ENCODE data around the gene C11orf91. TPM values are rescaled to one million over a fixed set of nuclear protein-coding genes. Genes with fewer than 3 reads are reported as not detected.
"Not testable (repeated sequence)": the region's sequence is repeated elsewhere in the genome, so short reads cannot be mapped to it uniquely, and the experiment has no call there.

C11orf91 gene
- total RNA-seq, 1 donor from 2014 or later, result not detected

DNA sequence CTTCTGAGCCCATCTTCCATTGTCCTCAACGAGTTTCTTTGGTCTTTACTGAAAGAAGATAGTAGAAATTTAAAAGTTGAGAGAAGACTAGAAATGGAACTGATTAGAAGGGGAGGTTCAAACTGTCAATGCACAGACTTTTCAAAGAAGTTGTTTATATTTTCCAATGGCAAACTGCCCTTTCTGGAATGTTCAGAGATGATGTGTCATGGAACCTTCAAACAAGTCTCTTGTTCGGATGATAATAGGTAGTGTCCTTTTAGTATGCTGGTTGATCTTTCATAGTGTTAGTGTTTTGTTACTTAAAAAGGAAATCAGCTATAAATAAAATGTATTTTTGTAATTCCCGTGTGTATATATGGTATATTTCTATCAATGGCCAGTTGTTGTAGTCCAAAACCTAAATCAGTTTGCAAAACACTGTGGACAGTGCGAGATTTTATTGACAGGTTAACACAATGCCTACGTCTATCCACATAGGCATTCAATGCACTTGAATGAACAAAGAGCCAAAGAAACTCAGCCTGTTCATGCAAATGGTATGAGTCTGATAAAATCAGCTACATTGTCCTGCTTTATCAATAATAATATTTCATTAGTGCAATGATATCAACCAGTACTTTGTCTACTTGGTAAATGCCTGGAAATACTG, 30.9 kb downstream of the C11orf91 start:
- no peak for DNase-seq

DNA sequence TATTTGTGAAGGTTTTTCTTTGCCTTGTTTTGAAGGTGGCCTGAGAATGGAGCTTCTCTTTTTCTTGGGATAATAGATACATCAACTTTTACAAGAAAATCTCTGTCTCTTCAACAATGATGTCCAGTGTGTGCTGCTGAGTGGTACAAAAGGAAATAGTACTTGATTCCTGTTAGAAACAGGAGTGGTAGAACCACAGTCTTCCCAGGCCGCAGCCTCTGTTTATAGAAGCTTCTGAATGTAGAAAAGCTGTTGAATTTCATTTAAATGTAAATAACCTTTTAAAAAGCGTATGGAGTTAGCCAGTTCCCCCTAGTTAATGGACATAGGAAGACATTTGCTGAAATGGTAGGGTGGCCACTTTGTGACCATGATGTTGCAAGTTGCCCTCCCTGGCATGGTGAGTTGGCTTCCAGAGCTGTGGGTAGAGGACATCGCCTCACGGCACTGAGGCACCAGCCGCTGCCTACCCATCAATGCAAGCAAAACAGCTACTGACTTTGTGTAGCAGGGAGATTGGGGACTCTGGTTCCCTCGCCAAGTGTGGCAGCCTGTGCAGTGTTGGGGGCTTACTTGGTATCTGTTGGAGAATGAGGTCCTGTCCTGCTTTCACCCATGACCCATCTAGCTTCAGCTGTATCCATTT, 31.6 kb downstream of the C11orf91 start:
- DNase-seq, result no peak

DNA sequence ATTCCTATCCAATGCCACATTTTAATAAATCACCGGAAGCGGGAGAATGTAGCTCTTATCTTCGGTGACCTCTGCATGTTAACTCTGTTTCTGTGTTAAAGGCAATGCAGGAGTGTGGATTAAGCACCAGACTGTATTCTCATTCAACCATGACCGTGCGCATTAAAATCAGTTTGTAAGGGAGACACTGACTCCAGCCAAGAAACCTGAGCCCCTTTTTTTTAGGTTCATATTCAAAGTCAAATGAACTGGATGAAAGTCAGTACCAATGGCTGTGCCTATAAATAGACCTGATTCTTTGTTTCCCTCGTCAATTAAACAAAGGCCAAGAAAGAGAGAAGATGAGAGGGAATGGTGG, 32.2 kb downstream of the C11orf91 start:
- peak; percentile 46 for DNase-seq

DNA sequence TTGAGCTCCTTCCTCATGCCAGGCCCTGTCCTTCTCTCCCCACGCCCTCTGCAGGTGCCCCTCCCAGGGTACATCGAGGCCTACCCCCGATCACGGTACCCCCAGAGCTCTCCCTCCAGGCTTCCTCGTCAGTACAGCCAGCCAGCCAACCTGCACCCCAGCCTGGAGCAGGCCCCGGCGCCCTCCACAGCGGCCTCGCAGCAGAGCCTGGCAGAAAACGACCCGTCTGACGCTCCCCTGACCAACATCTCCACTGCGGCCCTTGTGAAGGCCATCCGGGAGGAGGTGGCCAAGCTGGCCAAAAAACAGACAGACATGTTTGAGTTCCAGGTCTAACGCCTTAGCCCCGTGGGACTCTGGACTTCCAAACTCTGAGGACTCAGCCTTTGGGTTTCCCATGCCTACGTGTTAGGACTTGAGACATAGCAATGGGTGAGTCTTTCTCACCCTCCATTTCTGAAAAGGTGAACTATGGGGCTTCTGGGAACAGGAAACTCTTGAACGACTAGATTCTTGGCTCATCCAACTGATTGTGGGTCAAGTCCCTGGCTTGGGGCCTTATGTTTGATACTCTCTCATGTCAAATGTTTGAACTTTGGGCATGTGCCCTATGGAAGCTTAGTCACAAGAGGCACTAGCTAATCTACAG, 32.7 kb downstream of the C11orf91 start:
- no peak for DNase-seq

DNA sequence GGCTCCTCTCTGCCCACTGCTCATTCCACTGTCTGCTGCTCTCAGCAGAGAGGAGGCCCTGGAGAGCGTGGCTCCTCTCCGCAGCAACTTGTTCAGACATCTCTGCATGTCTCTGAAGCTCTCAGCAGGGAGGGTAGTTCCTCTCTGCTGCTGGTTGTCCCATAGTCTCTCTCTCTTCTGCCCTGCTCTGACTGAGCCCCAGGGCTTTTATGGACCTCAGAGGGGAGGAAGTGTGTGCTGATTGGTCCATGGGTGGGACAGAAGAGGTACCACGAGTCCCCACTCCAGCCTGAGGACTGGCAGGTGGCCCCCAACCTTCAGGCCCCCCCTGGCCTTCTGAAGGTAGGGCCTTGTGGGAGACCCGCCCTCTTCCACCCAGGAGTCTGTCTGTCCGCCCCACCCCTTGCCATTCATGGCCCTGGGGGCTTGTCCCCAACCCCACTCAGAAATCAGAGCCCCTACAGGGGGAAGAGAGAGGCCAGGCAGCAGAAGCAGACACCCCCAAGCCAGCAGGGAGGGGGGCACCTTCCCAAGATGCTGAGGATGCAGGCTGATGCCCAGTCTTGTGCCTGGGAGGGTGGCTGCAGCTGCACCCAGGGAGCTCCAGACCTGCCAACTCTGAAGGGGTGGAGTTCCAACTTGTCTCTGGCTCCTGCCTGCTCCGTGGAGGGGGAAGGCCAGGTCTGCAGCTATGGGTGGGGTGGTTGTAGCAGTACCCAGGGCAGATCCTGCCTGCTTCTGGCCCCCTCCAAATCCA, 35.1 kb downstream of the C11orf91 start:
- no peak for DNase-seq

DNA sequence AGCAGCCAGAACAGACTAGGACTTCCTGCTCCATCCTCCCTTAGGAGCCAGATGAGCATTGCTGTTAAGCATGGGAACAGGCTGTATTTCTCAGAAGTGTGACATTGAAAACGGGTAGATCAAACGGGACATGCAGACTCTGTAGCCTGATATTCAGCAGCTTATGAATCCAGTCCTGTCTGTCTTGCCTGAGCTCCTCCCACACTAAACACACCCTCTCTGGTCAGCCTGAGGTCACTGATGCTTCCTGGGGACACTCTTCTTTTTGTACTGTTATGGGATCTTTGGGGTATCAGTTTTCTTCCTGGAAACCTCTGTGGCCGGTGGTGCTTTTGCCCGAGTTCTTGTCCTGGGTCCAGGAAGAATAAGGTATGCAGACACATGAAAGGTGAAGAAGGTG, 35.8 kb downstream of the C11orf91 start:
- DNase-seq, result no peak

DNA sequence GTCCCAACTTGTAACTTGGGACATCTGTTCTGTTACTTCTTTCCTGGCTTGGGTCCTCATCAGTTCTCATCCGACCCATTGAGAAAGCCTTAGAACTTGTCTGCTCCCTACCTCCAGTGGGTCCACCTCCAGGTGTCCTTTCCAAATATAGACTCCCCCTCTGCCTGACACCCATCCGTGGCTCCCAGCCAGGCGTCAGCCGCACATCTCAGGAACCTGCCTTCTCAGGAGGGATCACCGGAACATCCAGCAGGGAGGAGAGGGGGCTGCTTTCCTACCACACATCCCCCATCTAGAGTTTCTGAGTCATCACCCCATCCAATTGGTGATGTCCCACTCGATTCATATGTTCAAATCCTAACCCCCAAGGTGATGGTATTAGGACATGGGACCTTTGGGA, 36.5 kb downstream of the C11orf91 start:
- no peak for DNase-seq

DNA sequence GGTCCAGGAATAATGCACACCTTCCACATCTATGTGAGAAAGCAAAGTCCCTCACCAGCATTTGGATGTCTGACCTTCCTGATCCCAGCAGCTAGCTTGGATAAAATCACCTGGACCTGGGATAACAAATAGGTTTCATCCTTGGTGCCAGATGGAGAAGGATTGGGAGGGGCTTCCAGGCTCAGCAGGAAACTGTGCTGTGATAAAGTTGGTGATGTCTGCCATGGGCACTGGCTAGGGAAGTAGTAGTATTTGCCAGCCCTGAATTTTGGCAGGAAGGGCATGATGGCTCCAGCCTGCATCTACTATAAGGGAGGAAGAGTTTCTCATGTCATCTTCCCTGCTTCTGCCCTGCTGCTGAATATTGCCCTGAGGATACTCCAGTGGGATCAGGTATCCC, 37.5 kb downstream of the C11orf91 start:
- no peak for DNase-seq

DNA sequence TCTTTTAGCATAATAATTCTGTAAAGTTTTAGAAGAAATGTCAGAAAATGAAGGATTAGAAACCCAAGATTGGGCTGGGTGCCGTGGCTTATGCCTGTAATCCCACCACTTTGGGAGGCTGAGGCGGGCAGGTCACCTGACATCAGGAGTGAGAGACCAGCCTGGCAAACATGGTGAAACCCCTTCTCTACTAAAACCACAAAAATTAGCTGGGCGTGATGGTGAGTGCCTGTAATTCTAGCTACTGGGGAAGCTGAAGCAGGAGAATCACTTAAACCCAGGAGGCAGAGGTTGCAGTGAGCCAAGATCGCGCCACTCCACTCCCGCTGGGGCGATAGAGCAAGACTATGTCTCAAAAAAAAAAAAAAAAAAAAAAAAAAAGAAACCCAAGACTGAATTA, 39.1 kb downstream of the C11orf91 start:
- not testable (repeated sequence) for DNase-seq

DNA sequence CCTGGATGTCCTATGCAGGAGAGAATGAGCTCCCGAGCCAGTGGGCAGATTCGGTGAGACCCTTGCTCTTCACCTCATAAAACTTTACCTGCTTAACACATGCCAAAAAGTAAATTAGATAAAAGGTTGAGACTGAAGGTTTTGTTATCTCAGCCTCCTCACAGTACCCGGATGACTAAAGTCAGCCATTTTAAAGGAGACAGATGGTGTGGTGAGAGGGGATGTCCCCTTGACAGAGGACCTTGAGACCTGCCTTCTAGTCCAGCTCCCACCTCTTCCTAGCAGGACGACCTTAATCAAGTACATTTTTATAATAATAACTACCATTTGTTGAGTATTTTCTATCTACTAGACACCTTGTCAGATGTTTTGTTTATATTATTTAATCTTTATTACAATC, 39.7 kb downstream of the C11orf91 start:
- DNase-seq, result no peak

DNA sequence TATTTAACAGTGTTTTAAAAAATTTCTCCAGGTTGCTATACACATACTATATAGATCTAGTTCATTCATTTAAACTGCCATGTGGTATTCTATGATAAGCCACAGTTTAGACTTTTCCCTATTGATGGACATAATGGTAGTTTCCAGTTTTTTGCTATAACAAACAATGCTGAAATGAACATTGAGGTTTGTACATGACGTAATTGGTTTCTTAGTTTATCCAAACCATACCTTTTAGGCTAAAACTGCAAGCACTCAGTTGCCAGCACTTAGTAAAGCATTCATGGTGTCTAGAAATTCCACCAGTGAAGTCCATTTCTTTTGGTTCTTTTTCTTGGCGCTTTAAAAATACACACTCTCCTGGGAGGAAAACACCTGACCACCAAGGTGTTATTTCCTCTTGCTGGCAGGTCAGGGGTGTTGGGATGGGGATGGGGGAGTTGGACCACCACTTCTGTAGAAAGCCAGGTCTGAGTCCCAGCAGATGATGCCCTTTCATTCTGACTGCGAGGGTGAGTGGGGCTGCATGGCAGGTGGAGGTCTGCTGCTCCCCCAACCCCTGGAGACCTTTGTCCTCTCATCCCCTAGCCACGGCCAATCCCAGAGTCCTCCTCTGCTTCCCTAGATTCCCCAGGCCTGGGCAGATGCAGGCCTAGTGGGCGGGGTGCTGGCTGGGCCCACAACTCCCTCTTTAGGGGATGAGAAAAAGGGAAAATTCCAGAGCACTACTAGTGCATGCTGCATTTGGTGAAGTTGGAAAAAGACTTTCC, 41.1 kb downstream of the C11orf91 start:
- no peak for DNase-seq

DNA sequence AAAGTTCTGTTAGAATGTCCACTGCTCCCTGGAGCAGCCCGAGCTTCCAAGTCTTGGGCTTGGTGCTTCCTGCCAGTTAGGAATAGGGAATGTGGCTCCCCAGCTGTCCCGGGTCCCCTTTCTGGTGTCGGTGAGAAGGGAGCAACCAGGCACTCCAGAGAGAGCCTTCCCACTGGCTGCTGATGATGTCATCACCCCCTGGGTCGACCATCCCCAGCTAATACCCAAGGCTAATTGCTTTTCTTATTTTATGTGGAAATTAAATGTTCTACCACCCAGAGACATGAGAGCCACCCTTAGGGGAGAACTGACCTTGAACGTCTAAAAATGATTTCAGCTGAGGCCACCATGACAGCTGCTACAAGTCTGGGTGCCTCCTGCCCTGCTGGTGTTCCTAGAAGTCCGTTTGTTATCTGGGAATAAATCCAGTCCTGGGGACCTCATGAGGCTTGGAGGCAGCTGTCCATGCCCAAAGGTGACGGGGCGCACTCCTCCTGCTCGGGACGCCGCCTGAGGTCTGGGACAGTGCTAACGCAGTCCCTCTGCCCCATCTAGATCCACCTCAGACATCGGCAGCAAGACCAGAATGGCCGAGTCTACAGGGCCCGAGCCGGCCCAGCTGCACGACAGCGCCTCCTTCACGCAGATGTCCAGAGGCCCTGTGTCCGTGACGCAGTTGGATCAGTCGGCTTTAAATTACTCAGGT, 42.3 kb downstream of the C11orf91 start:
- DNase-seq, result peak; percentile 15

DNA sequence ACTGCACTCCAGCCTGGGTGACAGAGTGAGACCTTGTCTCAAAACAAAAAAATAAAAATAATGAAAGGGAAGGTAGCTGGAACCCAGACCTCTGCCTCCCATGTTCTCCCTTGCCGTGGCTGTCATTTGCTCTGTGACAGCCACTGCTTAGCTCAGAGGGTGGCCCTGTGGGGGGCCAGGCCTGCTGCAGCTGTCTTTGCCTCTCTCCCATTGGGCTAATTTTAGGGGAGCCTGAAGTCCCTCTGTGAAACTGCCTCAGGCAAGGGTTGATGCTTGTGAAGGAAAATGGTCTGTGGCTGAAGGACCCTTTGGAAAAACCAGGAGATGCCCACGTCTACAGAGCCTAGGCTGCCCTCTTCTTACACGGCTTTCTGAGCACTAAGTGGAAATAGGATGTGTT, 42.9 kb downstream of the C11orf91 start:
- no peak for DNase-seq

DNA sequence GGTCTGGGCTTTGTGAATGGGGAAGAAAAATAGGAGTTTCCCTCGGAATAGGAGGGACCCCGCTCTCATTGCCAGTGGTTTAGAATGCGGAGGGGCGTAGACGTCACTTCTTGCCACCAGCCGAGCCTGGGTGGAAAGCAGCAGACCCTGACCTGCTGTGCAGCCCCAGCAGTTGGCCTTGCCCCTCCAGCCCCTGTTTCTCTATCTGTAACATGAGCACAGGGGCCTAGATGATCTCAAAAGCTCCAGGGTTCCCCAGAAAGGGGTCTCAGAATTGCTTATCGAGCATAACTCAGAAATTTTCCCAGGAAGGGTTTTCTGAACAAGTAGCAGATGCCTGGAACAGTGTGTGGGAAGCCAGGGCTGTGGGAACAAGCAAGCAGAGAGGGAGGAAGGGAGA, 43.9 kb downstream of the C11orf91 start:
- no peak for DNase-seq

DNA sequence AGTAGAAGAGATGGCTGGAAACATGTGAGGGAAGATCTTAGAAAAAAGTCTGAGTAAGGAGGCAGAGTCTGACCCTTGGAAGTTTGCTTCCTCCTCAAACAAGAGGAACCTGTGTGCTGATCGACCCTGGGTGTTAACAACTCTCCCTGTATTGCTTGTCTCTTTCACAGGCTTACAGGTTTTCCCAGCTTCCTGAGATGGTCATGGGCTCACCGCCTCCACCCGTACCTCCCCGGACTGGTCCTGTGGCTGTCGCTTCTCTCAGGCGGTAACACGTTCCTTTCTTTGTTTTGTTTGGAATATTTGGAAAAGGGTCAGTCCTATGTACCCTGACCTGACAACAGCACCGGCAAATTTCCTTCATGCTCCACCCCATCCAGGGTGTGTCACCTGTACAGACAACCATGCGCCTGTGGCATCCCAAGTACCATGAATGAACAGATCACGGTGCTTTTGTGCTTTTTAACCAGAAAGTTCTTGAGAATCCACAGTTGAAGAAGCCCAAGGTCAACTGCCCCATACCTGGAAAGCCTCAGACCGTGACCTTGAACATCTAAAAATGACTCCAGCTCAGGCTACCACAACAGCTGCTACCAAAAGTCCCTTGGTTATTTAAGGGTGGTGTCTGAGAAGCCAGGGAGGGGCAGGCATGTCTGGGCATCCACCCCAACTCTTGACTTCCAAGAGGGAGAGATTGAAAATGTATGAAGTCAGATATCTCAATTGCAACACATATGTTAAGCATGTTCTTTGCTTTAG, 44.6 kb downstream of the C11orf91 start:
- DNase-seq, result peak; percentile 27

DNA sequence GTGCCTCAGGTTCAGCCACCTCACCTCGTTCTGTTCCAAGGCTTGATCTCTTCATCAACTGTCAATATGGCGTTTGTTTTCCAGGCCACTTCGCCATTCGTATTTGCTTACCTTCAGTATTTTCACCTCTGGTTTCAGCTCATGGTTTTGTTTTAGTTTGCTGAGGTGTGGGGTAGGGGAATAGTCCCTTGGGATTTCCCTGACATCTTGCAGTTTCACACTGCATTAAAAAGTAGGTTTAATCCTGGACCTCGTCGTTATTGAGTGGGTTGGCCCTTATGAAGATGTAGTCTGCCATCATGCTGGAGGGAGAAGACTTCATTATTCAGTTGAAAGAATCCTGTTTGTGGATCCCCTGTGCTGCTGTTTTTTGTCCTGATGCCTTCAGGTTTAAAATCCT, 46.0 kb downstream of the C11orf91 start:
- DNase-seq, result no peak

DNA sequence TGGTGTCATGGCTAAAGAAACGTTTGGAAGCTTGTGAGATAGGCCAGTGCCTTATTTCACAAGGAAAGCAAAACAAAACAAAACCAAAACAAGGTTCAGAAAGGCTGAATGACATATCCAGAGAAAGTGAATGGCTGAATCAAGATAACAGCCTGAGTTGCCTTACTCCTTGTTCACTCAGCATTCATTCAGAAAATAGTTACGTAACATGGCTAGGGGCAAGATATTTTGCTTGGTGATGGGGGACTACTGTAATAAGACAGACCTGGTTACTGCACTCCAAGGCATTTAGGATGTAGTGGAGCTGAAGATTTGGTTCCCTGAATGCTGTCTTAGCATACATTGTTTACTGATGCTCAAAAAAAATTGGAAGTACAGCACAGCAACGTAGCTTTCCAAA, 47.7 kb downstream of the C11orf91 start:
- DNase-seq, result no peak

DNA sequence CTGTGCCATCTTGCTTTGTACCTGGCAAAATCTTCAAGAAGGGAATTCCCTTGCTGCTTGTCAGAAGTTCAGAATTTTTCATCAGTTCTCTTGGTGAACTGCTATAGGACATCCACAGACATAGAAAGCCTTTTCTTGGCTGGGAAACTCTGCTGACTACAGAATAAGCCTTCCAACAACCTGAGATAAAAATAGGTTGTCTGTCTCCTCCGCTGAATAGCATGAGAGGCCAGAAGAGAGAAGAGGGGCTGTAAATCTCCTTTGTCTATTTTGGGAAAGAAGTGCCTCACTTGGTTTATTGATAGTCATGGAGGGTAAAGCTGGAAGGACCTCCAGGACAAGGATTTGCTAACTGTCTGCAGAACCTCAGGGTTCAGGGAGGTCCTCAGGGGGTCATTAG, 48.2 kb downstream of the C11orf91 start:
- DNase-seq, result peak; percentile 50

DNA sequence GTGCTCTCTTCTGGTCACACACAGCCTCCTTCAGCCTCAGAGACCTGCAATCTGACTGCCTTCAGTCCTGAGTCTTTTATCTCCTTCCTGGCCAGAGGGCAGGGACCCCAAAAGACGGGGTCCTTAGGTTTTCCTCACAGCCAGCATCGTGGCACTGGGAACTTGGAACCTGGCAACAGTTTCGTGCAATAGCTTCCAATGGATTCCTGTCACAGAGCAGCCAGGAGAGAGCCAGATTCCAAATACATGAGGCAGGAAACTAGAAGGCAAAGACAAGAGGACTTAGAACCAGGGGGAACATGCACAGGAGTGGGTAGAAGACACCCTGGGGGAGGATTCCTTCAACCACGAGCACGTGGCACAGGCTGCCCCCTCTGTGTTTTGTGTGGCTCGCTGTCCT, 48.6 kb downstream of the C11orf91 start:
- no peak for DNase-seq

DNA sequence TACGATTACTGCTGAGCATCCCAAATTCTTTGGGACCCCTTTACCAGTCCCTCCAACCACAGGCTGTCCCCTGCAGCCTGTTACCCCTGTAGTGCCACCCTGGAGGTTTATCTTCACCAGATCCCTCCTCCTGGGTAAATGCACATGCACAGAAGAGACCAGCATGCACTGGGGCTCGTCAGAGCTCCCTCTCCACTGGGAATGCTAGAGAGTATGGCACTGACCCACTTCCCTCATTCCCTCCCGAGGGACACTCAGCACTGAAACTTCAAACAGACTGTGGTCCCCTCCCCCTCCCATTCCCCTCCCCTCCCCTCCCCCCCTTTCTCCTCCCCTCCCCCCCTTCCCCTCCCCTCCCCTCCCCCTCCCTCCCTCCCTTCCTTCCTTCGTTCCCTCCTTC, 49.1 kb downstream of the C11orf91 start:
- no peak for DNase-seq

DNA sequence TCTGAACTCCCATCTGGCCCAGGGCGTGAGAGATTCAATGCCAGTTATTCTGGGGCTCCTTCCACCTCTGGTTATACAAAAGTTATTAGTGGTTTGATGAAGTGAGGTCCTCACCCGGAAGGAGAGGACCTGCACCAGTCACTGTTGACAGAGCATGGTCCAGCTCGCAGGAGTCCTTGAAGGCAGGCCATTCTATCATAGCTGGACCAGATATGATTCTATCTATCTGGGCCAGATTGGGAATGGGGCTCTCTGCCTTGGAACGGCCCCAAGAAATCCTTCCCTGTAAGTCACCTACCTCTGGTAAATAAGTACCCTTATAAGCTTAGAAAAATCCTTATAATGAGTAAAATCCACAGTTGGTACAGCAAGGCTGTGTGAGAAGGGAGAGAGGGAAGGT, 50.7 kb downstream of the C11orf91 start:
- no peak for DNase-seq

All from tongue (tissue), 2 donors.